ENCODE measurements around the gene KDM1A.

GRCh38 chr1:23062271-23062670 lies 43.0 kb downstream of the KDM1A start:
- TF ChIP-seq POLR2A (IDR thresholded peaks at IDR 0.05) (no peak), CTCF (IDR thresholded peaks at IDR 0.05) (no peak)

Measured in tibial nerve (tissue), 3 donors.